RWPE1 (cell line): ENCODE results near the gene ANKS1A.

Experiments
- CTCF ChIA-PET: fragments of 350-600 bp; sonication (Branson Sonifier 250); formaldehyde crosslinking; extraction: SDS; loops from one replicate; lab custom pipeline; 2021; lab: Yijun Ruan, JAX
- POLR2A ChIA-PET: fragments of 400-600 bp; formaldehyde crosslinking; extraction: SDS; loops from one replicate; lab custom pipeline; 2020; ENCODE audit warnings: antibody characterized with exemption; ENCODE audit not compliant: low non-redundant PET; lab: Yijun Ruan, JAX
- DNase-seq: peaks from one replicate; pipeline ENCODE4 v3.0.0; 2012; ENCODE audit warnings: low spot score
- H3K27ac ChIP-seq: fragments of 450-650 bp; 2 replicates; pipeline ENCODE4 v1.5.1; 2017
- CTCF ChIP-seq: fragments of 450-650 bp; conservative IDR thresholded peaks from 2 replicates; pipeline ENCODE4 v1.5.1; 2017; ENCODE audit warnings: low read depth, mild to moderate bottlenecking

Gene ANKS1A

GRCh38 chr6:34855463-34855862 is 33.6 kb upstream of the ANKS1A start:
- ChIA-PET POLR2A (no interaction called here), CTCF (no interaction called here)
- TF ChIP-seq CTCF, result no peak
- no peak overlapping the region for H3K27ac ChIP-seq
- DNase-seq, result no peak

DNA sequence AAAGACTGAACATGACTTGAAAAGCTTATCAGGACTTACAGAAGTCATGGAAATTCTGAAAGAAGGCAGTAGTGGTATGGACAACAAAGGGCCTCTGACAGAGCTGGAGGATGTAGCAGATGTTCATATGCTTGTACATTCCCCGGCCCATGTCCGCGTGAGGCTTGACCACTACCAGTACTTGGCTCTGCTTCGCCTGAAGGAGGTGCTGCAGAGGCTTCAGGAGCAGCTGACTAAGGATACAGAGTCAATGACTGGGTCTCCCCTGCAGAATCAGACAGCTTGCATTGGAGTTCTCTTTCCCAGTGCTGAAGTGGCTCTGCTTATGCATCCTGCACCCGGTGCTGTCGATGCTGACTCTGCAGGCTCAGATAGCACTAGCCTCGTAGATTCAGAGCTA is 30.4 kb upstream of the ANKS1A start:
- ChIA-PET CTCF (interaction anchor here (0.5 to 1.2 kb wide), 3 partner anchors 9 to 27 kb away, joined by 3 to 4 read pairs (median 4); no protein-coding TSS in a partner anchor), POLR2A (no interaction called here)
- no peak for TF ChIP-seq CTCF
- no peak for DNase-seq
- H3K27ac ChIP-seq, result no peak overlapping the region

DNA sequence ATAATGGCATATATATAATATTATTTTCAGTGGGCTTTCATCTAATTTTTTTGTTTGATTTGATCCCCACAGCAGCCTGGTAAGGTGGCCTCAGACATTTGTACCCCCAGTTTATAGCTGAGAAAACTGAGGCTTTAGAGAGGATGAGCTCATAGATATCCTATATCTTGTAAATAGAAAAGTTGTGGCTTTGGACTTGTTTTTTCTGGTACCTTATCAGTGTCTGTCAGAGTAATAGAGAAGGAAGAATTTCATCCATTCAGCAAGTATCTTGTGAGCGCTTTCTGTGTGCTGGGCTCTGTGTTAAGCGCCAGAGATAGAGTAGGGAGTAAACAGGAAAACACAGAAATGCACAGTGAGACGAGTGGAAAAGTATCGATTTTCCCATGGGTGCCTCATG is 29.1 kb upstream of the ANKS1A start:
- ChIA-PET CTCF (interaction anchor here (0.6 kb wide), 1 partner anchor 848 kb away, joined by 3 read pairs; no protein-coding TSS in a partner anchor), POLR2A (no interaction called here)
- DNase-seq, result no peak
- TF ChIP-seq CTCF, result no peak
- no peak overlapping the region for H3K27ac ChIP-seq

- POLR2A ChIA-PET, result no interaction called here
- H3K27ac ChIP-seq, result no peak overlapping the region
- no peak for DNase-seq
- TF ChIP-seq CTCF, result no peak
- CTCF ChIA-PET, result no interaction called here
These were observed 28.3 kb upstream of the ANKS1A start for GRCh38 chr6:34860776-34861175.

DNA sequence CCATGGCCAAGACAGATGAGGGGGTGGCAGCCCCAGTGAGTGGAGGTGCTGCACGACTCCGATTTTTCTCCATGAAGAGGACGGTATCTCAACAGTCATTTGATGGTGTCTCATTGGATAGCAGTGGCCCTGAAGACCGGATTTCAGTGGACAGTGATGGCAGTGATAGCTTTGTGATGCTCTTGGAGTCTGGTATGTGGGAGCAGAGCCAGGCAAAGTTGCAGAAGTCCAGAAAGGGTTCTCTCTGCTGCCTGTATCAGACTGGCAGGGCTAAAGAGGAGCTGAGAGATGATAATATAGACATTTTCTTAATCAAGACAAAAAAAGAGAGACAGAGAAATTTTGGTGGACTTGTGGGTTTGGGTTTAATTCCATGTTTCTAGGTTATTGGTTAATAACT is 25.0 kb upstream of the ANKS1A start:
- ChIA-PET POLR2A (no interaction called here), CTCF (interaction anchor here (0.6 kb wide), 1 partner anchor 15 kb away, joined by 5 read pairs; no protein-coding TSS in a partner anchor)
- TF ChIP-seq CTCF, result no peak
- no peak for DNase-seq
- H3K27ac ChIP-seq, result no peak overlapping the region

DNA sequence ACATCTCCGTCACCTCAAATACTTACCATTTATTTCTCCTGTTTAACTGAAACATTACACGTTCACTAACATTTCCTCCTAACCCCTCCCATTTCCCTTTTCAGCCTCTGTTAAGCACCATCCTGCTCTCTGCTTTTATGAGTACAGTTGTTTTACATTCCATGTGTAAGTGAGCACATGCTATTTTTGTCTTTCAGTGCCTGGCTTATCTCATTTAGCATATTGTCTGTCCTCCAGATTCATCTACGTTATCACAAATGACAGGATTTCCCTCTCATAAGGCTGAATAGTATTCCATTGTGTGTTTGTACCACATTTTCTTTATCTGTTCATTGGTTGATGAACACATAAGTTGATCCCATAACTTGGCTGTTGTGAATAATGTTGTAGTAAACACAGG is 23.9 kb upstream of the ANKS1A start:
- no peak overlapping the region for H3K27ac ChIP-seq
- ChIA-PET POLR2A (no interaction called here), CTCF (no interaction called here)
- no peak for TF ChIP-seq CTCF
- no peak for DNase-seq

DNA sequence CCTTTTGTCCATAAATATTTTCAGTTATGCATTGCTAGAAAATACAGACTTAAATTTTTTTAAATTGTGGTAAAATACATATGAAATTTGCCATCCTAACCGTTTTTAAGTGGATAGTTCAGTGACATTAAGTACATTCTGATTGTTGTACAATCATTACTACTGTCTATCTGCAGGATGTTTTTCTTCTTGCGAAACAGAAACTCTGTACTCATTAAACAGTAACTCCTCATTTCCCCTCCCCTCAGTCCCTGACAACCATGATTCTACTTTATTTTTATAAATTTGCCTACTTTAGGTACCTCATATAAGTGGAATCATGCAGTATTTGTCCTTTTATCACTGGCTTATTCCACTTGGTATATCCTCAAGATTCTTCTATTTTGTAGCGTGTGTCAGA is 22.5 kb upstream of the ANKS1A start:
- DNase-seq, result no peak
- H3K27ac ChIP-seq, result no peak overlapping the region
- POLR2A ChIA-PET, result no interaction called here
- CTCF ChIA-PET, result no interaction called here
- TF ChIP-seq CTCF, result no peak
